Endothelial cell of umbilical vein (primary cell): ENCODE data around the gene IL32. TPM values are rescaled to one million over a fixed set of nuclear protein-coding genes. Genes with fewer than 3 reads are reported as not detected.

Source experiments
- BruUV-seq: library from RNA; stranded (reverse); fragments of 400-500 nt; replicated peaks from 2 replicates; lab custom pipeline; 2021; lab: Mats Ljungman, UMichigan
- CTCF ChIA-PET: fragments of 300-600, 350-600 bp; sonication (Branson Sonifier 250); formaldehyde crosslinking; loops from one replicate; lab custom pipeline; 2021; ENCODE audit warnings: antibody characterized with exemption, inconsistent platforms; lab: Charles Lee
- POLR2A ChIA-PET: fragments of 300-600, 350-600 bp; sonication (Branson Sonifier 250); formaldehyde crosslinking; loops from one replicate; lab custom pipeline; 2021; ENCODE audit warnings: antibody characterized with exemption, inconsistent platforms; lab: Charles Lee
- DNase-seq: peaks from one replicate; pipeline ENCODE4 v3.0.0-alpha.2; 2011; ENCODE audit warnings: low read depth, low spot score
- FAIRE-seq: peaks from 2 replicates; lab custom pipeline; 2011; peaks lifted over from hg19 to GRCh38; lab: Jason Lieb, UNC
- H2AFZ ChIP-seq: 2 replicates; pipeline ENCODE4 v1.6.0; 2012; ENCODE audit warnings: low read depth, low read length, control low read depth, inconsistent platforms
- H3K27ac ChIP-seq: 2 replicates; pipeline ENCODE4 v1.5.1; 2011; ENCODE audit warnings: low read depth, mild to moderate bottlenecking, control low read depth, low read length, moderate library complexity; ENCODE audit not compliant: insufficient read depth
- H3K27me3 ChIP-seq, 2 experiments: 2 replicates each; pipeline versions ENCODE4 v1.6.0 to v1.6.1; 2011; ENCODE audit warnings: low read length in 2 of 2, mixed read lengths in 1 of 2; ENCODE audit not compliant: control insufficient read depth in 2 of 2, insufficient read depth in 2 of 2
- H3K36me3 ChIP-seq, 2 experiments: 2 replicates in 1 of 2; 3 replicates in 1 of 2; pipeline ENCODE4 v1.5.1; 2011; ENCODE audit warnings: low read length in 2 of 2, mild to moderate bottlenecking in 1 of 2, moderate library complexity in 1 of 2; ENCODE audit not compliant: control insufficient read depth in 2 of 2, insufficient read depth in 2 of 2; ENCODE audit errors: extremely low read depth in 1 of 2
- H3K4me1 ChIP-seq: 3 replicates; pipeline ENCODE4 v1.5.1; 2011; ENCODE audit warnings: mild to moderate bottlenecking, low read length; ENCODE audit not compliant: control insufficient read depth, insufficient read depth; ENCODE audit errors: extremely low read depth
- H3K4me2 ChIP-seq: 2 replicates; pipeline ENCODE4 v1.6.1; 2011; ENCODE audit warnings: low read length, control low read depth, mixed read lengths; ENCODE audit not compliant: insufficient read depth
- H3K4me3 ChIP-seq, 3 experiments: fragments of 200-600 bp in 1 of 3; sonication (generic), shearing (Covaris generic) in 1 of 3; replicated peaks in 1 of 3; 2 replicates each; pipeline ENCODE4 v1.5.1; 2011 to 2016; ENCODE audit warnings: control low read depth in 3 of 3, low read length in 3 of 3, mild to moderate bottlenecking in 2 of 3, inconsistent platforms in 1 of 3, low read depth in 1 of 3, moderate library complexity in 1 of 3; ENCODE audit not compliant: insufficient read depth in 1 of 3
- H3K79me2 ChIP-seq: 2 replicates; pipeline ENCODE4 v1.6.0; 2012; ENCODE audit warnings: low read length, inconsistent platforms; ENCODE audit not compliant: control insufficient read depth, insufficient read depth
- H3K9ac ChIP-seq: replicated peaks from 2 replicates; pipeline ENCODE3; 2011; ENCODE audit warnings: low read length, control low read depth; ENCODE audit not compliant: insufficient read depth; ENCODE audit errors: extremely low read depth
- H3K9me1 ChIP-seq: replicated peaks from 3 replicates; pipeline ENCODE4 v1.6.0; 2011; ENCODE audit warnings: mild to moderate bottlenecking, low read length; ENCODE audit not compliant: control insufficient read depth, insufficient read depth; ENCODE audit errors: extremely low read depth
- H3K9me3 ChIP-seq: replicated peaks from 2 replicates; pipeline ENCODE4 v1.5.1; 2012; ENCODE audit warnings: low read length, inconsistent platforms; ENCODE audit not compliant: control insufficient read depth, insufficient read depth
- H4K20me1 ChIP-seq: replicated peaks from 2 replicates; pipeline ENCODE3; 2011; ENCODE audit warnings: mild to moderate bottlenecking, low read length; ENCODE audit not compliant: control insufficient read depth, insufficient read depth; ENCODE audit errors: extremely low read depth
- EZH2 ChIP-seq: IDR thresholded peaks from 2 replicates; pipeline ENCODE4 v1.6.1; 2012; ENCODE audit warnings: borderline replicate concordance, low read depth, mild to moderate bottlenecking, moderate library complexity, low read length, inconsistent platforms; ENCODE audit not compliant: severe bottlenecking
- FOS ChIP-seq: IDR thresholded peaks from 2 replicates; pipeline ENCODE4 v1.6.1; 2011; ENCODE audit warnings: mild to moderate bottlenecking, low read length, moderate library complexity, borderline replicate concordance; ENCODE audit not compliant: insufficient read depth
- GATA2 ChIP-seq: IDR thresholded peaks from 2 replicates; pipeline ENCODE4 v1.7.0; 2011; ENCODE audit warnings: low read depth, mild to moderate bottlenecking, moderate library complexity, mixed read lengths, low read length; ENCODE audit not compliant: insufficient read length, insufficient read depth
- JUN ChIP-seq: IDR thresholded peaks from 2 replicates; pipeline ENCODE4 v1.6.1; 2011; ENCODE audit warnings: borderline replicate concordance, low read depth; ENCODE audit not compliant: insufficient read length, insufficient read depth
- MYC ChIP-seq: IDR thresholded peaks from one replicate; pipeline ENCODE4 v1.6.1; 2011; ENCODE audit warnings: mild to moderate bottlenecking, low read depth, low read length
- POLR2A ChIP-seq: IDR thresholded peaks from 2 replicates; pipeline ENCODE4 v1.6.1; 2012; ENCODE audit warnings: low read depth, mild to moderate bottlenecking, control low read depth, low read length
- POLR2AphosphoS5 ChIP-seq: IDR thresholded peaks from 2 replicates; pipeline ENCODE4 v1.6.1; 2012; ENCODE audit warnings: low read depth, mild to moderate bottlenecking, control low read depth, low read length, moderate library complexity; ENCODE audit not compliant: insufficient read depth
- dilution Hi-C: fragments of 300-500 bp; cut with MboI; formaldehyde crosslinking; loops from one replicate; pipeline ENCODE4 v1.15.0; 2019; ENCODE audit warnings: low sequenced_read_pairs; ENCODE audit not compliant: extremely low pct_ligation_motif_present
- intact Hi-C: fragments of 100-400 bp; cut with micrococcal nuclease; formaldehyde crosslinking; loops from one replicate; pipeline ENCODE4 v1.10.0; 2022
- polyA plus RNA-seq, 4 experiments: library from polyadenylated mRNA; depleted of rRNA in 3 of 4; stranded (reverse) in 3 of 4; unstranded in 1 of 4; fragments of >200 nt; gene quantifications; 2 replicates each; pipeline versions ENCODE4 v1.2.1 to v1.2.3, GENCODE V29; 2011 to 2012; ENCODE audit warnings: missing spikeins in 1 of 4
- total RNA-seq: library from RNA; stranded (reverse); gene quantifications from 2 replicates; pipeline ENCODE4 v1.2.3, GENCODE V29; 2021
- TF ChIP-seq, protein P1 (sequence below): IDR thresholded peaks from 2 replicates; pipeline ENCODE4 v1.6.1; 2011; ENCODE audit not compliant: insufficient read depth, insufficient read length
- TF ChIP-seq, protein P2 (sequence below), 2 donors: IDR thresholded peaks; 1 replicate in 1 of 2; 2 replicates in 1 of 2; pipeline ENCODE4 v1.5.1; 2011; ENCODE audit warnings: low read length in 2 of 2, mild to moderate bottlenecking in 2 of 2, moderate library complexity in 2 of 2, control low read depth in 1 of 2, inconsistent platforms in 1 of 2, low read depth in 1 of 2; ENCODE audit not compliant: insufficient read depth in 1 of 2; ENCODE audit errors: extremely low read depth in 1 of 2

IL32 gene
- total and polyA plus RNA-seq, 2 donors (not counting 3 experiments of a cell fraction or from before 2014, with no cell fraction given), result 55.7 to 336 TPM

DNA sequence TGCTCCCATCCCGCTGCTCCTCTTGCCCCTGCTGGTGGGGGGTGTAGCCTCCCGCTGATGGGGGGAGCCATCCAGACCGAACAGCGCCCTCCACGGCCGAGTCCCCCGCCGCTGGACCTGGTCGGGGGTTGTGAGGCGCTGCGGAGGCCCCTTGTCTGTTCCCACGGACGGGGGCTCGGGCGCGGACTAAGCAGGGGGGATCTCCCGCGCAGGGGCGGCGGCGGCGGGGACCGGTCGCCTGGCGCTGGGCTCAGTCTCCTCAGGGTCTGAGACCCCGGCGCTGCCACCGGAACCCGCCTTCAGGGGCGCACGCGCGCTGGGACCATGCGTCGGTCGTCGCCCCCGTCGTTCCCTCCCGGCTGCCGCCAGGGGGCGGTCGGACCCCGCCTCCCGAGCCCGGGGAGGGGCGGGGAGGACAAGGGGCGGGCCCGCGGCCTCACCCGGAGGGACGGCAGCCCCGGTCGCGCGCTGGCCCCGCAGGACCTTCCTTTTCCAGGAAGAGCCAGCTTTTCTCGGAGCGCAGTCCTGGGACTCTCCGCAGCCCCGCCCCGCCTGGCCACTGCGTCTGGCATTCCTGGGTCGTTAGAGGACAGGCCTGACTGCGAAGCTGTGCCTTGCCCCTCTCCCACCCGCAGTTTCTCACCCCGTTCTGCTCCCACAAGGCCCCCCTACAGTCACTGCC lies 6.3 kb upstream of the IL32 start:
- Histone ChIP-seq H3K36me3 (no peaks in the 10 kb centered on the region), H3K9me3 (no peaks in the 10 kb centered on the region), H2AFZ (peak overlapping the region; percentile 82), H3K27me3 (no peaks in the 10 kb centered on the region), H3K4me1 (peaks cover 9% of the 10 kb centered on the region), H3K4me2 (peak overlapping the region; percentile 71), H3K79me2 (no peaks in the 10 kb centered on the region), H3K27ac (peak overlapping the region; percentile 58), H3K9ac (peak overlapping the region; percentile 73), H3K4me3 (peak overlapping the region; percentile 44 to 64 (median 59)), H4K20me1 (no peaks in the 10 kb centered on the region), H3K9me1 (no peaks in the 10 kb centered on the region)
- no TSS peak for BruUV-seq
- POLR2A ChIA-PET, result interaction anchor here (0.6 to 2.1 kb wide), 2 partner anchors 11 to 71 kb away, joined by 3 to 5 read pairs; no protein-coding TSS in a partner anchor
- TF ChIP-seq JUN (no peak), FOS (no peak), POLR2AphosphoS5 (peak; percentile 82), MYC (no peak), EZH2 (no peak), GATA2 (no peak), POLR2A (peak; percentile 76)
- TF ChIP-seq, protein P1, sequence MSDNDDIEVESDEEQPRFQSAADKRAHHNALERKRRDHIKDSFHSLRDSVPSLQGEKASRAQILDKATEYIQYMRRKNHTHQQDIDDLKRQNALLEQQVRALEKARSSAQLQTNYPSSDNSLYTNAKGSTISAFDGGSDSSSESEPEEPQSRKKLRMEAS, result no peak
- TF ChIP-seq, protein P2, sequence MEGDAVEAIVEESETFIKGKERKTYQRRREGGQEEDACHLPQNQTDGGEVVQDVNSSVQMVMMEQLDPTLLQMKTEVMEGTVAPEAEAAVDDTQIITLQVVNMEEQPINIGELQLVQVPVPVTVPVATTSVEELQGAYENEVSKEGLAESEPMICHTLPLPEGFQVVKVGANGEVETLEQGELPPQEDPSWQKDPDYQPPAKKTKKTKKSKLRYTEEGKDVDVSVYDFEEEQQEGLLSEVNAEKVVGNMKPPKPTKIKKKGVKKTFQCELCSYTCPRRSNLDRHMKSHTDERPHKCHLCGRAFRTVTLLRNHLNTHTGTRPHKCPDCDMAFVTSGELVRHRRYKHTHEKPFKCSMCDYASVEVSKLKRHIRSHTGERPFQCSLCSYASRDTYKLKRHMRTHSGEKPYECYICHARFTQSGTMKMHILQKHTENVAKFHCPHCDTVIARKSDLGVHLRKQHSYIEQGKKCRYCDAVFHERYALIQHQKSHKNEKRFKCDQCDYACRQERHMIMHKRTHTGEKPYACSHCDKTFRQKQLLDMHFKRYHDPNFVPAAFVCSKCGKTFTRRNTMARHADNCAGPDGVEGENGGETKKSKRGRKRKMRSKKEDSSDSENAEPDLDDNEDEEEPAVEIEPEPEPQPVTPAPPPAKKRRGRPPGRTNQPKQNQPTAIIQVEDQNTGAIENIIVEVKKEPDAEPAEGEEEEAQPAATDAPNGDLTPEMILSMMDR (IDR thresholded peaks at IDR 0.05; ENCODE audit: extremely low read depth in 1 of 2, insufficient read depth in 1 of 2, low read depth in 1 of 2, low read length in 2 of 2), result peak; percentile 73 to 84
- DNase-seq (peak; percentile 85), FAIRE-seq (peak; percentile 93)
- intact Hi-C loops, result loop anchor here (1.0 to 2.0 kb wide), 7 partner anchors 28 to 70 kb away; no protein-coding TSS in a partner anchor
- CTCF ChIA-PET, result interaction anchor here (0.6 to 2.9 kb wide), 34 partner anchors 17 to 113 kb away, joined by 3 to 113 read pairs (median 6); partner anchors contain the start of genes TNFRSF12A, ZNF205, ZNF213 and ZSCAN10
- dilution Hi-C loops, result no loop called here
